ENCODE data around the gene ITGA7.
"Not testable (repeated sequence)": the region's sequence is repeated elsewhere in the genome, so short reads cannot be mapped to it uniquely, and the experiment has no call there.

Gene ITGA7

GRCh38 chr12:55651299-55651683, 56.4 kb downstream of the ITGA7 start:
- TF ChIP-seq CTCF (IDR thresholded peaks at IDR 0.05; ENCODE audit: low read depth, low read length, missing control alignments) = no peak
- no peak for DNase-seq (ENCODE audit: low read depth)
- in situ Hi-C loops (cut with HindIII; ENCODE audit: low sequenced_read_pairs) = no loop called here
- H3K4me3 ChIP-seq (ENCODE audit: low read depth, low read length) = no peak overlapping the region

GRCh38 chr12:55650620-55651298, 56.9 kb downstream of the ITGA7 start:
- in situ Hi-C loops (cut with HindIII; ENCODE audit: low sequenced_read_pairs); DNase-seq (ENCODE audit: low read depth); H3K4me3 ChIP-seq (ENCODE audit: low read depth, low read length): not testable (repeated sequence)

GRCh38 chr12:55647027-55647426, 60.7 kb downstream of the ITGA7 start:
- no peak for DNase-seq (ENCODE audit: low read depth)
- H3K4me3 ChIP-seq (ENCODE audit: low read depth, low read length) = no peak overlapping the region
- TF ChIP-seq CTCF (IDR thresholded peaks at IDR 0.05; ENCODE audit: low read depth, low read length, missing control alignments) = no peak
- in situ Hi-C loops (cut with HindIII; ENCODE audit: low sequenced_read_pairs) = no loop called here

GRCh38 chr12:55644591-55644990, 63.1 kb downstream of the ITGA7 start:
- no peak for TF ChIP-seq CTCF (IDR thresholded peaks at IDR 0.05; ENCODE audit: low read depth, low read length, missing control alignments)
- no peak for DNase-seq (ENCODE audit: low read depth)
- H3K4me3 ChIP-seq (ENCODE audit: low read depth, low read length) = no peak overlapping the region
- in situ Hi-C loops (cut with HindIII; ENCODE audit: low sequenced_read_pairs) = no loop called here

GRCh38 chr12:55642669-55643068, 65.0 kb downstream of the ITGA7 start:
- DNase-seq (ENCODE audit: low read depth) = no peak
- in situ Hi-C loops (cut with HindIII; ENCODE audit: low sequenced_read_pairs) = no loop called here
- TF ChIP-seq CTCF (IDR thresholded peaks at IDR 0.05; ENCODE audit: low read depth, low read length, missing control alignments) = no peak

GRCh38 chr12:55642267-55642666, 65.4 kb downstream of the ITGA7 start:
- TF ChIP-seq CTCF (IDR thresholded peaks at IDR 0.05; ENCODE audit: low read depth, low read length, missing control alignments) = no peak
- in situ Hi-C loops (cut with HindIII; ENCODE audit: low sequenced_read_pairs) = no loop called here
- DNase-seq (ENCODE audit: low read depth) = no peak
- no peak overlapping the region for H3K4me3 ChIP-seq (ENCODE audit: low read depth, low read length)

More at GRCh38 chr12:55642669-55643068, 65.0 kb downstream of the ITGA7 start:
- no peak overlapping the region for H3K4me3 ChIP-seq (ENCODE audit: low read depth, low read length)

GRCh38 chr12:55641595-55641994, 66.1 kb downstream of the ITGA7 start:
- in situ Hi-C loops (cut with HindIII; ENCODE audit: low sequenced_read_pairs) = no loop called here
- no peak for TF ChIP-seq CTCF (IDR thresholded peaks at IDR 0.05; ENCODE audit: low read depth, low read length, missing control alignments)
- no peak for DNase-seq (ENCODE audit: low read depth)
- H3K4me3 ChIP-seq (ENCODE audit: low read depth, low read length) = no peak overlapping the region
